CD1c-positive myeloid dendritic cell (primary cell): Measurements from ENCODE around the gene MACROD2.
"Not testable (repeated sequence)": the region's sequence is repeated elsewhere in the genome, so short reads cannot be mapped to it uniquely, and the experiment has no call there.

ENCODE experiments used
- DNase-seq: peaks from one replicate; pipeline ENCODE4 v3.0.0-alpha.2; 2016; ENCODE audit errors: extremely low spot score

MACROD2 gene

DNA sequence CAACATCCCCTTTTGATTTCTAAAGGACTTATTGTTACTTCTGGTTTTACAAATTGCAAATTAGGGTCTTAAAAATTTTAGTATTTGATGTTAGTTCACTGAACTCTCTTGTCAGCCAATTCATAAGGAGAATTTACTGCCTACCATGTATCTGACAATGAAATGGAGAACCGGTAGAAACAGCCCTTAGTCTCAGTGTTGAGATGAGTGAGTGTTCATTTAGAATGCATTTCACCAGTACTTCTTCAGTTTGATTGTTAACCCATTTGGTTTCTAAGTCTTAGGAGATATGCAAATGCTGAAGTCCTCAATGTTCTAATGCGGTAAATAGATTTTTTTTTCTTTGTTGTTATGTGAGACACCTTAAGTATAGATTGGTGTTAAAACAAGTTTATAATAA, 958.4 kb downstream of the MACROD2 start:
- no peak for DNase-seq

DNA sequence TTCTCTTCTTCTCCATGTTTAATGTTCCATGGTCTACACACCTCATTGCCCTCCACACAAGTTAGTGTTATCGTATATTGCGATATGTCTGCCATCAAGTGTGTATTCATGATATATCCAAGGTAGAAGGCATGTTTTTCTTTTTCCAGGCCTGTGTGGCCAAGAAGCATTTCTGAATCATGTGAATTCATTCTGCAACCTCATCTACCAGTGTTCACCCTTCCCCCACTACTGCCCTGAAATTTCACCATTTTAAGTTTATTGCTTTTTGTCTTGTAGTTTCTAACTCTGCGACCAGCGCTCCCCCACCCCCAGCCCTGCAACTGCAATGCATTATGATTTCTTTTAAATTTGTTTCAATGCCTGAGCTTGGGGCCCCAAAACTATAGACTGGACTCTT, 960.1 kb downstream of the MACROD2 start:
- no peak for DNase-seq

DNA sequence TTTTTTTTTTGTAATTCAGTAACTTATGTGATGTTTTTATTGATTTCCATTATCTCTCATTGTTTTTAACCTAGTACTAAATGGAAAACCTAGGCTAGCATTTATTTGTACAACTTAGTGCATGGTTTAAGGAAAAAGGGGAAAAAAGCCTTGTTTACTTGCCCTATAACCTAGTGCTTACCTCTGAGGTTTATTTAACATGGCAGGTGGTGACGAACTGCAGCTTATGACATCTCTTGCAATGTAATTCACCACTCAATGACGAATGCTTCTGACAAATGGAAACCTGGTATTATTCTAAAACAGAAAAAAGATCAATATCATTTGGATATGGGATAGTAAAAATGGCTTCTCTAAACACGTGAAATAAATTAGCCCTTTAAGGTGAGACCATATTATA, 960.7 kb downstream of the MACROD2 start:
- no peak for DNase-seq

DNA sequence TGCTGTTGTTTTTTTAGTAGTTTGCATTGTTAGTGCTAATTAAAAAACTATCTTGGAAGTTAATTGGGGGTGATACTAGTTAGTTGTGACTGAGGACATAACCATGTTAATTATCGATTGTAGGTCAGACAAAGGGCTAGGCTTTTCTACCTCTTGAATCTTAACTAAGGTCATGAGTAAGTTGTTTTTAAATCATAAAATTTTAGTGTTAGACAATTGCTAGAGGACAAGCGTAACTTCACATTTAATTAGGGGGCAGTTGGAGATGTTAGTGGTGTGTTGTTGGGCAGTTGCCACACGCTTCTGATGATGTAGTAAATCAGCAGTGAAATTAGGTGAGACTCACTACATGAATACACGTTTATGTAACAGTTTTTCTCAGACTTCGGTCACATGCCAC, 961.2 kb downstream of the MACROD2 start:
- no peak for DNase-seq

DNA sequence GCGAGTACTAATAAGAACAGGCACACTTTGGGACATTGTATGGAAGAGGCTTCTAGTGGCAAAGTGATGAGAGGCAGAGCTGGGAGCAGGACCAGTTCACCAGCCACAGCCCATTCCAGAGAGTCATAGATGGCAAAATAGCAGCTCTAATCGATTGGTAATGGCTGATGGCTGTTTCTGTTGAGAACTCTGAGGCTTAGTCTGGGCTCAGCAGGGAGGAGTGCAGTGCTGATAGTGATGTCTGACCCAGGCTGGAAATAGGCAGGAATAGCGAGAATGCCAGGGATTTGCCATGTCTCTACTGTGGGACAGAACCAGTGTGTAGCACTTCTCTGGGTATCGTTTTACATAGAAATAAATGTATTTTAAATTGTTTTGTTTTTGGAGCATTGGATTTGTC, 962.1 kb downstream of the MACROD2 start:
- DNase-seq = no peak

DNA sequence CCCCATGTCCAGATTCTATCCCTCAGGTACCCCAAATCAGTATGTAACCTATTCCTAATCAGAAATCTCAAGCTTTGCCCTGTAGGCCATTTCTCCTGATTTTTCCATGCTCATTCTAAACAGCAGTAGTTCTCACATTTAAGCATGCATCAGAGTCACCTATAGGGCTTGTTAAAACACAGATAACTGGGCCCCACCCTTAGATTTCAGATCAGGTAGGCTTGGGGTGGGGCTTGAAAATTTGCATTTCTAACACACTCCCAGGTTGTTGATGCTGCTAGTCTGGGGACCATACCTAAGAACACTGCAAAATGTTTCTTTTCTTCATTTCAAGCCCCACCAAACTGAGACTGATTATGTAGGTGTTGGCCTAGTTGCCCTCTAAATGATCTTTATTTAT, 963.3 kb downstream of the MACROD2 start:
- DNase-seq = no peak

DNA sequence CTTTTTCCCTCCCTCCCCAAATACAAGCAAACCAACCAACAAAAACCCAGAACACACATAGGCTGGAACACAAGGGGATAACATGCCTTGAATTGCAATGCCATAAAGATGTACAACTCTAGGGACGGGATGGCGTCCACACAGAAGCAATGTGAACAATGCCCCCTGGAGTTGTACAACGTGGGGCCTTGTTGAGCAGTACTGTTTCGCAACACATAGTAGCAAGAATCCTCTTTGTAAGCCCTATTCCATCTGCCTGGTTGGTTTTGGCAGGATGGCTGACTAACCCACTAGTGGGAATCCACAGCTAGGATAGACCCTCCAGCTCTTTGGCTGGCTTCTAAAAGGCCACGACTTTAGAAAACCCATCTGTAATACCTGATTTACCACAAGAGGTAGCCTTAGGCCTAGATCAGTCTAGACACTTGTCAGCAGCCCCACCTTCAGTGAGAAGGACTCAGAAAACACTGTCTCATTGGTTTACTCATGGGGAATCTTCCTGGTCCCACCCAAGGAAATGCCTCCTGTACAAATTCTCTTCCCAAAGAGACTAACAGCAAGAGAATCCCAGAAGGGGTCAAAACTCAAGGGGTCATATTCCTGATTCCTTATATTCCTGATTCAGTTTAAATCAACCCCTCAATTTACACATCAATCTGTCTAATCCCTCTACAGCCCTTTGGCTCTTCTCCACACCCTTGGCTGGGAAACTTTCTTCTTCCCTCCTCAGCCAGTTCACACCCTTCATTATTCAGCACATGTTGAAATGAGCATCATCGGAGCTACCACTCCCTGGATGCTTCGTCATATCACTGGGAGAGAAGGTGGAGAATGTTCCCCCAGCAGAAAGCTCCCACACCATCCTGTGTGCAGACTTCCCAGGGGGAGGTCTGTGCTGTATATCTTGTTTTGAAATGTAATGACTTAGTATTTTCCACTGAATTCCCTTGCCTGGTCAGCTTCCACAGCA, 964.5 kb downstream of the MACROD2 start:
- no peak for DNase-seq

DNA sequence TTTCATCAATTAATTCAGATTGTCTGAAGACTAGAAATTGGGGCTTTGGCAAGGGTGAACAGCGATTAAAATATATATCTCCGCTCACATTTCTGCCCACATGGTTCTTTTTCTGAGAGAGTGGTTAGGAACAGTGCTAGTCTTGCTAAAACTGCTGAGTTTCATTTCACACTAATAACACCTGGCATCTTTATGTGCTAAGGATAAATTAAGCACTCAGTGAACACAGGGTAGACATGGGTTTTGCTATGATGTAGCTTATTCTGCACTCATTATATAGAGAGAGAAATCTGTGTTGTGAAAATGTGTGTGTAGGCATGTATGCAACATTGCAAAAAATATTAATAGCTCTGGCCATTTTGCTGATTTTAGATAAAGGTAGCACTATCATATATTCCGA, 965.5 kb downstream of the MACROD2 start:
- DNase-seq = no peak

DNA sequence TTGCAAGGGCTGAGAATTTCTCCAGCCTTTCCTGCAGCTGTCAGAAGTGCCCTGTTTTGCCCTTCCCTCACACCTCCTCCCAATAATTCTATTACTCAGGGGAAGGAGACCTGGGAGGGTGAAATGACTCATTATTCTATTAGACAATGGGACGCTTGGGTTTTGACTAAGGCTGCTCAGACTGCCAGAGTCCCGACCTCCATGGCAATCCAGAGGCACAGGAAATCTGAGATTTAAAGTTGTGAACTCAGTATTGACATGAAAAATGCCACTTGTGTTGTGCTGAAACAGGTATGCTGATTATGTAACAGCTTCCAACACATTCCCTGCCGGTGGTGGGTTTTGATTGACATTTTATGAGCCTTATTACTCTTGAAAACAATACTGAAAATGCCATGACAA, 967.9 kb downstream of the MACROD2 start:
- no peak for DNase-seq

DNA sequence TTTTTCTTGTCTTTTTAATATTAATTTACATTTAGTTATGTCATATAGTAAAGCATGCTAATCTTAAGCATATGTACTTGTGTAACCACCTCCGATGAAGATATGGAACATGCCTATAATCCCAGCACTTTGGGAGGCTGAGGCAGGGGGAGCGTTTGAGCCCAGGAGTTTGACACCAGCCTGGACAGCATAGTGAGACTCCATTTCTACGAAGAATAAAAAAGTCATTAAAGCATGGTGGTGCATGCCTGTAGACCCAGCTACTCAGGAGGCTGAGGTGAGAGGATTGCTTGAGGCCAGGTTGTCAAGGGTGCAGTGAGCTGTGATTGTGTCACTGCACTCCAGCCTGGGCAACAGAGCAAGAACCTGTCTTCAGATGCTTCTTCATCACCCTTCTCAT, 970.9 kb downstream of the MACROD2 start:
- DNase-seq = no peak

DNA sequence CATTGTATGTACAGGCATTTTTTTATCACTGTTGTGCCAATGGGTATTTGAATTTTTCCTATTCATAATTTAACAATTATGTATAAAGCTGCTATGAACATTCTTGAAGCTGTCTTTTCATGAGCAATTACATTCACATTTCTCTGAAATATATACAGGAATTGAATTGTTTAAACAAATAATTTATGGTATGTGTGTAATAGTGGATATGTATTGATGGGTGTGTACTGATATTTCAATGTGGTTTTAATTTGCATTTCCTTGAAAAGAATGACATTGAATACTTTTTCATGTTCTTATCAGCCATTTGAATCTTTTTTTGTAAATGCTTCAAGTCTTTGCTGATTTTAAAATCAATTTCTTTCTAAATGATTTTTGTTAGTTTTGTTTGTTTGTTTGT, 971.5 kb downstream of the MACROD2 start:
- no peak for DNase-seq

DNA sequence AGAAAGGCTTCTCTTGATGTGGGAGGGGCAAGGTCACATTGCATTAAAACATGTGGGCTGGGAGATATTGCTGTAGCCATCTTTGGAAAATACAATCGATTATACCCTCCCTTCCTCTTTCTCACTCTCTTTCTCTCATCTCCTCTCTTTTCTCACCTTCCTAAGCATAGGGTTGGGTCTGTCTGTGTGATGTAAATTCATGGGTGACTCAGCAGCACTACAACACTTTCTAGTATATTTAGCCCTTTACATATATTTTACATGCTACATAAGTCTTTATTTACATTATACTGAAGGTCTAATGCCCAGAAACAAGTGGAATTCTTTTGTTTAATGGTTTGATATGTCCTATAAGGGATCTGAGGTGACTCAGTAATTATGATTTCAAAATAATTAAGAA, 976.9 kb downstream of the MACROD2 start:
- DNase-seq = no peak

DNA sequence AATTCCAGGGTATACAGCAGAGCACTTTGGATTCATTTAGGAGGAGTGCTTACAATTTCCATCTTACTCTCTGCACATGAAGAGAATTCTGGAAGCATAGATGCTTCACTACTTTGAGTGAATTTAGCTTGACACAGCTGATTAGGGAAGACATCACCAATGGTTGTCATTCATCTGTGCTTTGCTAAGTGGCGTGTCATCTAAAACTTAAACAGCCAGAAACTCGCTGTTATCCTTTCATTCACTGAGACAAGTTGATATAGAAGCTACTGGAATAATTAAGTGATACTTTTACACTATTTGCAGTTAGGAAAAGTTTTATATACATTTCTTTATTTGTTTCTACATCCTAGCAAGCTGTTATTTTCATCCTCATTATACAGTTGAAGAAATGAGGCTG, 977.4 kb downstream of the MACROD2 start:
- DNase-seq = no peak

DNA sequence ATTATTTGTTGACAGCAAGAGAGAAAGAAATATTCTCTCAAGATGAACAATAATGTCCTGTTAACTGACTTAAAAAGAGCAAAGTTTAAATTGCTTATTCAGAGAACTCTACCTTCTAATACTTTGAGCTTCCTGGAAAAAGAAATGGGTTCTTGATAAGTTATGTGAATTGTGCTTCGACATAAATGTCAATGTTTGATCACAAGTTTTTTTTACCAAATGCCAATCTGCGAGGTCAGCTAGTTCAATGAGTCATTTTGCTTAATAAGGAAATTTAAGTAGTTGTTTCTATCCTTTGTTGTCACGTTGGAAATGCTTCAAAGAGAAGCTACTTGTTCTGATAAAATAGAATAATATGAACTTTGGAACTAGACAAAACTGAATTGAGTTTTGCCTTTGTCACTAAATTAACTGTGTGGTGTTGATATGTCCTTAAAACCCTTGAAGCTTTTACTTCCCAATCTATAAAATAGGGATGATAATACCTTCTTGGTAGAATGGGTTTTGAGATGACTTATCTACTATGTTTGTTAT, 984.2 kb downstream of the MACROD2 start:
- DNase-seq = no peak

DNA sequence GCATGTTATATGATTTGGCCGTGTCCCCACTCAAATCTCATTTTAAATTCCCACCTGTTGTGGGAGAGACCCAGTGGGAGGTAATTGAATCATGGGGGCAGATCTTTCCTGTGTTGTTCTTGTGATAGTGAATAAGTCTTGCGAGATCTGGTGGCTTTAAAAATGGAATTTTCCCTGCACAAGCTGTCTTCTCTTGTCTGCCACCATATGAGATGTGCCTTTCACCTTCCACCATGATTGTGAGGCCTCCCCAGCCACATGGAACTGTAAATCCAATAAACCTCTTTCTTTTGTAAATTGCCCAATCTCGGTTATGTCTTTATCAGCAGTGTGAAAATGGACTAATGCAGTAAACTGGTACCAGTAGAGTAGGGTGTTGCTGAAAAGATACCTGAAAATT, 986.2 kb downstream of the MACROD2 start:
- not testable (repeated sequence) for DNase-seq

DNA sequence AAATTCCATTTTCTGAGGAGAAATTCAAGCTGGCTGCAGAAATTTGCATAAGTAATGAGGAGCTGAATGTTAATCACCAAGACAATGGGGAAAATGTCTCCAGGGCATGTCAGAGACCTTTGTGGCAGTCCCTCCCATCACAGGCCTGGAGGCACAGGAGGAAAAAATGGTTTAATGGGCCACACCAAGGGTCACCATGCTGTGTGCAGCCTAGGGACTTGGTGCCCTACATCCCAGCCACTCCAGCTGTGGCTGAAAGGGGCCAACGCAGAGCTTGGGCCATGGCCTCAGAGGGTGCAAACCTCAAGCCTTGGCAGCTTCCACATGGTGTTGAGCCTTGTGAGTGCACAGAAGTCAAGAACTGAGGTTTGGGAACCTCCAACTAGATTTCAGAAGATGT, 987.0 kb downstream of the MACROD2 start:
- DNase-seq = not testable (repeated sequence)

DNA sequence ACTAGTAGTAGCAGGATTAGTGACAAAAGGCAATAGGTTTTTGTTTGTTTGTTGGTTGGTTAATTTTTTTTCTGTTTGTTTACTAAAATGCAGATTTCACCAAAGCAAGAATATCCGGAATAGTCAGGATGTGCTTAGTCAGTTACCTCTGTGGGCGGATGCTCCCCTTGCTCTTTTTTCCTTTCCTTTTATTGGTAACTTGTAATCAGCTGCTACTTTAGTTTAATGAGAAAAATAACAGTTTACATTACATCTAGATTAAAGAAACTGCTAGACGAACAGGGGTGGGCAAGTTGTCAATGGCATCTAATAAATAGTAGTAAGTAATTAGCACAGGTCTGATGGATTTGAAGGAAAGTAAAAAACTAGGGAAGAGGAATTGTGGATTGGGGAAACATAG, 989.0 kb downstream of the MACROD2 start:
- no peak for DNase-seq

DNA sequence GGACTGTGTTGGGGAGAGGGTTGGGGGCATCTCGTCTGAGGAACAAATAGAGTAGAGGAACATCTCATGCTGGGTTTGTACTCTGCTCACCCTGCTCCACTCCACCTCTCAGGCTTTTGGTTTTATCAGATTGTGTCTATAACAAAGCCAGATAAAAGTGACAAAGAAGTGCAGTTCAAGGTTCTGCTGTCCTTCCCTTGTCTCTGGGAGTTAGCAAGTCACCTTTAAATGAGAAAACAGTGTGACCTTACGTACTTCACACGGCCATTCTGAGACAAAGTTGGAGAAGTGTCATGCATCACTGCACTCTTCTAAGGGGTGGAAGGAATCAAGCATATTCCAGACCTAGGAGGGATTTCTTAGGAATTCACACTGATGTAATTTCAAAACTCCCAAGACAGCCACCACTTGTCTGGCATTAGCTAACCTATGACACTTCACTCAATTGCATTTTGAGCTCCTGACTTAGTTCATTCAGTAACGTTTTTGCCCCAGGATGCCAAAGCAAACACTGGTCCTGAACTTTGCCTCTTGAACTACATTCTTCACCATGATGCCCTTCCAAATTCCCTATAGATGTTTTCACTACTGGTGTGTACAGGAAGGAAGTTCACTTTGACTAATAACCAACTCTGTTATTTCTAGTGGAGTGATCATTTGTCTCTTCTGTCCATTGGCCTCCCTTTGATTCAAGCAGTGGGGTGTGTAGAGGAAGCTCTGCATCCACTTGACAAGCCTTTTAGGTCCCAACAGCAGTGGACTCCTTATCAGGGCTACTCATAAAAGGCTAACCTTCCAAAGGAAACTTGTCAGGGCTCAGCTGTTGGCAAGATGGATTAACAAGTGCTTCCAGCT, 989.7 kb downstream of the MACROD2 start:
- DNase-seq = no peak

DNA sequence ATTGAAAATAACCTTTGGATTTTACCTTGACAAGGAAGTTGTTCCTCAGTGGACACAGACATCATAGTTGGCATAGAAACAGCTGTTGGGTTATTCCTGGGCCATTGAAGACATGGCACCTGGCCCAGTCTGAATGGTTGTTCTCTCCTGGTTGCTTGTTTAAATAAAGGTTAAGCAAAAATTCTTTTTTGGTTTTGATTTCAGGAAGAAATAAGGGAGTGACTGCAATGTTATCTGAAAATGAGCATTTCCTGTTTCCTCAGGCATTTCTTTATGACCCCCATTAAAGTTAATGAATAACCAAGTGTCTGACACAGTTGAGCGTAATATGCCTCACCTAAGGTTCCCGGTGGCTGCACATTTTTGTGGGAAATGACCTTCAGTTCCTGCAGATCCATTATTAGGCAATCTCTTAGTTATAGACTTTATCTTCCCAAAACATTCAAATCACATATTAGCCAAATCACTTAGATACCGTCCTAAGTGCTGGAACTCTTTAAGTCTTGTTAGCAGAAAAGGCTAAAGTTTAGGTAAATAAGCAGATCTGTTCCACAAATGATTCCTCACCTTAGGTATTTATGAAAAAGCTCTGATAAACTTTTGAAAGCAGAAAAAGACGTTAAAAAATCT, 990.8 kb downstream of the MACROD2 start:
- DNase-seq = no peak

DNA sequence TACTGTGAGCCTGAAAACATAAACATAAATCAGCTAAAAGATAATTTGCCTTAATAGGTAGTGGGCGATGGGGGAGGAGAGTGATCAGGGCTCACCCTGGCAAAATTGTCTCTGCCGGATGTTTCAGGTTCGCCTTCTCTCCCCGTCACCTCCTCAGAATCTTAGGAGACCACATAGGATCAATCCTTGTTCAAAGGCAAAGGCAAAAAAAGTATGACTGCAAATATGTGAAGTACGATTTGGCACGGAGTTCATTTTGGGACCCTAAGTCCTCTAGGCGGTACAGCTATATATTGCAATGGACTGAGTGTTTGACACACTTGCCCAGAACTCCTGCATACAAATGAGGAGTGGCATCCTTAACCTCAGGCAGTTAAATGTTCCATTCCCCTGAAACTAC, 991.3 kb downstream of the MACROD2 start:
- DNase-seq = no peak

DNA sequence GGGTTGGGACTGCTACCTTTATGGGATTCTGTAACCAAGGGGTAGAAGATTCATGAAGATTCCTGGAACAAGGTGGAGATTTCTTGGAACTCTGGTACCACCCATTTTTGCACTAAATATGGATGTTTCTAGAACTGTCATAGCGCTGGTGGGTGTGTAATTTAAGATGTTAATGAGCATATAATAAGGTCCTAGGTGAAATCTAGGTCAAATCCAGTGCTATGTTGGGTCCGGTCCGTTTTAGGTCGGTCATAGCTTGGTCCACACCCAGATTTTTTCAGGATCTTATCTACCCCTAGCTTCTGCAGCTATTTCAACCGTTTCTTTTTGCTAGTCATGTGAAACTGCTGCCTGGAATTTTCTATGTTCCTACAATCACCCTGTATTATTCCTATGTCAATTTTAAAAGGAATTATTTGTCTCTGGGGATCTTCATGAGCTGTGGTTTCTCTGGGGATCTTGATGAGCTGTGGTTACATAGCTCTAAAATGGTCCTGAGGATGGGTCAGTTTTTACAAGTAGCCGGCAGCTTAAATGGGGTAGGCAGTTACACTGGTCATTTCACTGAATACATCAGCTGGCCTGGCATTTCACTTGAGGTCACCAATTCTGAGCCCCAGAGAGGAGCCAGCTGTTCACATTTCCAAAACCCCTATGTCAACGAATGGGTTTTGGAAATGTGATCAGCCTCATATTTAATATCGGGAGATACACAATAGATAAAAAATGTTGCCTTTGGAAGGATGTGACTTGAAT, 994.4 kb downstream of the MACROD2 start:
- no peak for DNase-seq
